Lower leg skin (tissue), 3 donors: ENCODE data around the gene SOS1.

Source experiments
- CTCF ChIP-seq, 3 donors: fragments of 450-650 bp; IDR thresholded peaks; one replicate each; pipeline ENCODE4 v1.5.1; 2016; ENCODE audit warnings: antibody characterized with exemption in 3 of 3, mild to moderate bottlenecking in 3 of 3, moderate library complexity in 2 of 3
- POLR2A ChIP-seq, 2 donors: fragments of 450-650 bp; IDR thresholded peaks; one replicate each; pipeline ENCODE4 v1.6.1; 2016 to 2017; ENCODE audit warnings: antibody characterized with exemption in 2 of 2, mild to moderate bottlenecking in 1 of 2, moderate library complexity in 1 of 2

GRCh38 chr2:39007875-39008504, 112.9 kb downstream of the SOS1 start:
- TF ChIP-seq CTCF (IDR thresholded peaks at IDR 0.05): no peak
- TF ChIP-seq POLR2A (IDR thresholded peaks at IDR 0.05): no peak
